Ishikawa (cell line): ENCODE data around the gene B3GLCT.

Experiments used
- CEBPB ChIP-seq: IDR thresholded peaks from 2 replicates; pipeline ENCODE4 v1.6.1; 2012
- EGR1 ChIP-seq: IDR thresholded peaks from 2 replicates; pipeline ENCODE4 v1.6.1; 2012
- EP300 ChIP-seq: IDR thresholded peaks from 2 replicates; pipeline ENCODE4 v1.6.1; 2012; ENCODE audit warnings: borderline replicate concordance
- NFIC ChIP-seq: IDR thresholded peaks from 2 replicates; pipeline ENCODE4 v1.6.1; 2012
- RAD21 ChIP-seq: IDR thresholded peaks from 2 replicates; pipeline ENCODE4 v1.6.1; 2012; ENCODE audit warnings: low read depth
- REST ChIP-seq: IDR thresholded peaks from 2 replicates; pipeline ENCODE4 v1.6.1; 2012; ENCODE audit warnings: low read depth, mild to moderate bottlenecking
- TAF1 ChIP-seq: IDR thresholded peaks from 2 replicates; pipeline ENCODE4 v1.6.1; 2012; ENCODE audit warnings: low read depth, mild to moderate bottlenecking

- TF ChIP-seq CEBPB: no peak
- TF ChIP-seq EGR1: no peak
- no peak for TF ChIP-seq NFIC
- TF ChIP-seq TAF1: no peak
- TF ChIP-seq EP300: no peak
- no peak for TF ChIP-seq REST
- TF ChIP-seq RAD21: no peak
Measured at GRCh38 chr13:31352467-31352866, 152.7 kb downstream of the B3GLCT start.
